ENCODE results near the gene EML4. TPM values are rescaled to one million over a fixed set of nuclear protein-coding genes. Genes with fewer than 3 reads are reported as not detected.

EML4 gene
- total RNA-seq, 1 experiment from 2014 or later = 52.0 TPM

- no peaks in the 10 kb centered on the region for H3K4me1 ChIP-seq (replicated peaks; ENCODE audit: insufficient read depth)
- POLR2A ChIA-PET (ENCODE audit: unreplicated experiment) = no interaction called here
- H3F3A ChIP-seq (ENCODE audit: insufficient read depth, low read depth) = peaks cover 18% of the 10 kb centered on the region; the same call in 1 of the 2 replicates
- no peak overlapping the region for H3K4me2 ChIP-seq
- no peak overlapping the region for H3K4me3 ChIP-seq
- TF ChIP-seq, protein P1, sequence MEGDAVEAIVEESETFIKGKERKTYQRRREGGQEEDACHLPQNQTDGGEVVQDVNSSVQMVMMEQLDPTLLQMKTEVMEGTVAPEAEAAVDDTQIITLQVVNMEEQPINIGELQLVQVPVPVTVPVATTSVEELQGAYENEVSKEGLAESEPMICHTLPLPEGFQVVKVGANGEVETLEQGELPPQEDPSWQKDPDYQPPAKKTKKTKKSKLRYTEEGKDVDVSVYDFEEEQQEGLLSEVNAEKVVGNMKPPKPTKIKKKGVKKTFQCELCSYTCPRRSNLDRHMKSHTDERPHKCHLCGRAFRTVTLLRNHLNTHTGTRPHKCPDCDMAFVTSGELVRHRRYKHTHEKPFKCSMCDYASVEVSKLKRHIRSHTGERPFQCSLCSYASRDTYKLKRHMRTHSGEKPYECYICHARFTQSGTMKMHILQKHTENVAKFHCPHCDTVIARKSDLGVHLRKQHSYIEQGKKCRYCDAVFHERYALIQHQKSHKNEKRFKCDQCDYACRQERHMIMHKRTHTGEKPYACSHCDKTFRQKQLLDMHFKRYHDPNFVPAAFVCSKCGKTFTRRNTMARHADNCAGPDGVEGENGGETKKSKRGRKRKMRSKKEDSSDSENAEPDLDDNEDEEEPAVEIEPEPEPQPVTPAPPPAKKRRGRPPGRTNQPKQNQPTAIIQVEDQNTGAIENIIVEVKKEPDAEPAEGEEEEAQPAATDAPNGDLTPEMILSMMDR (conservative IDR thresholded peaks at IDR 0.05) = no peak
- TF ChIP-seq EZH2 (IDR thresholded peaks at IDR 0.05; ENCODE audit: low read depth) = no peak
- H3K9me3 ChIP-seq (ENCODE audit: insufficient read depth, low read depth) = no peaks in the 10 kb centered on the region
- intact Hi-C loops (cut with micrococcal nuclease; ENCODE audit: unreplicated experiment) = no loop called here
- H3K36me3 ChIP-seq (ENCODE audit: low read depth) = no peaks in the 10 kb centered on the region
- H3K27me3 ChIP-seq (ENCODE audit: insufficient read depth, low read depth) = no peaks in the 10 kb centered on the region
- no peak overlapping the region for H2AFZ ChIP-seq
- H3K27ac ChIP-seq = no peak overlapping the region
- no peak for DNase-seq
- no peaks in the 10 kb centered on the region for H3K9me2 ChIP-seq (ENCODE audit: insufficient read depth)
- CTCF ChIA-PET = no interaction called here
- no peaks in the 10 kb centered on the region; the same call in 1 of the 2 replicates for H4K20me1 ChIP-seq (ENCODE audit: insufficient read depth)
- no TSS peak for BruUV-seq (replicated peaks)
- H3K79me2 ChIP-seq (ENCODE audit: low read depth) = peaks cover 23% of the 10 kb centered on the region
These were observed 58.3 kb downstream of the EML4 start for GRCh38 chr2:42227491-42227890.

GRCh38 chr2:42228101-42228500 is 58.9 kb downstream of the EML4 start:
- H3K27me3 ChIP-seq (ENCODE audit: insufficient read depth, low read depth) = no peaks in the 10 kb centered on the region
- no peak overlapping the region for H3K4me2 ChIP-seq
- H4K20me1 ChIP-seq (ENCODE audit: insufficient read depth) = no peaks in the 10 kb centered on the region; the same call in 1 of the 2 replicates
- H3K36me3 ChIP-seq (ENCODE audit: low read depth) = no peaks in the 10 kb centered on the region
- peaks cover 17% of the 10 kb centered on the region for H3K79me2 ChIP-seq (ENCODE audit: low read depth)
- no TSS peak for BruUV-seq (replicated peaks)
- no peak overlapping the region for H2AFZ ChIP-seq
- DNase-seq = no peak
- intact Hi-C loops (cut with micrococcal nuclease; ENCODE audit: unreplicated experiment) = no loop called here
- TF ChIP-seq, protein P1 (conservative IDR thresholded peaks at IDR 0.05) = no peak
- no peak for TF ChIP-seq EZH2 (IDR thresholded peaks at IDR 0.05; ENCODE audit: low read depth)
- H3K4me1 ChIP-seq (replicated peaks; ENCODE audit: insufficient read depth) = no peaks in the 10 kb centered on the region
- H3F3A ChIP-seq (ENCODE audit: insufficient read depth, low read depth) = peaks cover 12% of the 10 kb centered on the region; the same call in 1 of the 2 replicates
- no peaks in the 10 kb centered on the region for H3K9me3 ChIP-seq (ENCODE audit: insufficient read depth, low read depth)
- H3K4me3 ChIP-seq = no peak overlapping the region
- POLR2A ChIA-PET (ENCODE audit: unreplicated experiment) = no interaction called here
- CTCF ChIA-PET = interaction anchor here (0.6 kb wide), 1 partner anchor 104 kb away, joined by 3 read pairs; no protein-coding TSS in a partner anchor
- no peak overlapping the region for H3K27ac ChIP-seq
- no peaks in the 10 kb centered on the region for H3K9me2 ChIP-seq (ENCODE audit: insufficient read depth)

DNA sequence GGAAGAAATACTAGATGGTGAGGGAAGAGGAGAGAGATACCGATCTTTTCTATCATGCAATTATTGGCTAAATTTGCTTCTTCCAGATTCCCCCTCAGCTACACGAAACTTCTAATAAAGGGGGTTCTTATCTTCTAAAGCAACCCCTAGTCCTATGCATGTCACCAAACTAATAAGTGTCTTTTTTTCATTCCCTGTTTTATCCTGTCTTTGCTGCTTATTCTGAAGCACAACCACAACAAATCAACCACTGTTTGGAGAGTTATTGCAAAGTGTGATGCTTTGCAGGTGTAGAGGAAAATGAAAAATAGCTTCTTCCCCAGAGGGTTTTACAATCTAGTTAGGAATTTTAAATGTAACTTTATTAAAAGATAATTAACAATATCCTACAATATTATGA is 60.8 kb downstream of the EML4 start:
- no peak for DNase-seq
- Histone ChIP-seq H3K27ac (no peak overlapping the region), H3K9me3 (ENCODE audit: insufficient read depth, low read depth) (no peaks in the 10 kb centered on the region), H2AFZ (no peak overlapping the region), H3K4me3 (no peak overlapping the region), H3K27me3 (ENCODE audit: insufficient read depth, low read depth) (no peaks in the 10 kb centered on the region), H3K79me2 (ENCODE audit: low read depth) (peaks cover 17% of the 10 kb centered on the region), H4K20me1 (ENCODE audit: insufficient read depth) (no peaks in the 10 kb centered on the region), H3K9me2 (ENCODE audit: insufficient read depth) (no peaks in the 10 kb centered on the region), H3F3A (ENCODE audit: insufficient read depth, low read depth) (no peaks in the 10 kb centered on the region; the same call in 1 of the 2 replicates), H3K4me2 (no peak overlapping the region), H3K4me1 (replicated peaks; ENCODE audit: insufficient read depth) (no peaks in the 10 kb centered on the region; the same call in 1 of the 2 replicates), H3K36me3 (ENCODE audit: low read depth) (no peaks in the 10 kb centered on the region)
- ChIA-PET CTCF (no interaction called here), POLR2A (ENCODE audit: unreplicated experiment) (interaction anchor here (0.6 kb wide), 1 partner anchor 128 kb away, joined by 3 read pairs; no protein-coding TSS in a partner anchor)
- BruUV-seq (replicated peaks) = no TSS peak
- TF ChIP-seq EZH2 (IDR thresholded peaks at IDR 0.05; ENCODE audit: low read depth) = no peak
- TF ChIP-seq, protein P1 (conservative IDR thresholded peaks at IDR 0.05) = no peak
- intact Hi-C loops (cut with micrococcal nuclease; ENCODE audit: unreplicated experiment) = no loop called here
